Breast epithelium (tissue), 4 donors: ENCODE measurements around the gene GRIP2. TPM values are rescaled to one million over a fixed set of nuclear protein-coding genes. Genes with fewer than 3 reads are reported as not detected.
A peak's percentile ranks its signal among the peaks of the same experiment; 100 is the strongest.

Source experiments
- DNase-seq, 2 donors: peaks; one replicate each; pipeline ENCODE4 v3.0.0-alpha.2; 2019; ENCODE audit warnings: low spot score in 2 of 2
- H3K27ac ChIP-seq, 2 donors: fragments of 200-600 bp; sonication (generic) in 1 of 2; one replicate each; pipeline ENCODE4 v1.5.1; 2016 to 2019; ENCODE audit warnings: mild to moderate bottlenecking in 1 of 2
- H3K27me3 ChIP-seq, 2 donors: fragments of 200-600 bp; sonication (generic) in 1 of 2; one replicate each; pipeline versions ENCODE4 v1.5.1 to v1.6.0; 2017 to 2019; ENCODE audit warnings: control low read depth in 1 of 2, mild to moderate bottlenecking in 1 of 2
- H3K36me3 ChIP-seq: fragments of 200-600 bp; one replicate; pipeline ENCODE4 v1.5.1; 2019
- H3K4me1 ChIP-seq, 2 donors: fragments of 200-600 bp; sonication (generic); one replicate each; pipeline ENCODE4 v1.5.1; 2016 to 2019; ENCODE audit warnings: control low read depth in 1 of 2
- H3K4me3 ChIP-seq, 3 donors: fragments of 200-600 bp; sonication (generic); 1 replicate in 2 of 3; 2 replicates in 1 of 3; pipeline ENCODE4 v1.5.1; 2016 to 2019; ENCODE audit warnings: mild to moderate bottlenecking in 3 of 3, moderate library complexity in 2 of 3
- H3K9me3 ChIP-seq, 2 donors: fragments of 200-600 bp; sonication (generic) in 1 of 2; one replicate each; pipeline ENCODE4 v1.5.1; 2016 to 2019; ENCODE audit warnings: control low read depth in 1 of 2
- POLR2A ChIP-seq: fragments of 450-650 bp; IDR thresholded peaks from one replicate; pipeline ENCODE4 v1.6.1; 2016; ENCODE audit warnings: antibody characterized with exemption, mild to moderate bottlenecking, moderate library complexity
- POLR2AphosphoS5 ChIP-seq, 3 donors: sonication (generic); formaldehyde crosslinking; IDR thresholded peaks; one replicate each; pipeline ENCODE4 v1.6.1; 2017; ENCODE audit warnings: antibody characterized with exemption in 3 of 3
- intact Hi-C: fragments of 100-400 bp; cut with DNase I; formaldehyde crosslinking; loops from one replicate; pipeline ENCODE4 v1.15.1; 2023; ENCODE audit warnings: low total_unique reads
- total RNA-seq, 3 donors: library from RNA; depleted of rRNA; stranded (reverse); fragments of >200 nt; gene quantifications; one replicate each; pipeline ENCODE4 v1.1.0, GENCODE V29; 2016
- TF ChIP-seq, protein P1 (sequence below), 3 donors: fragments of 450-650 bp; IDR thresholded peaks; one replicate each; pipeline ENCODE4 v1.5.1; 2016 to 2017; ENCODE audit warnings: antibody characterized with exemption in 3 of 3, mild to moderate bottlenecking in 3 of 3, moderate library complexity in 3 of 3

Gene GRIP2
- total RNA-seq, 3 donors from 2014 or later, result 0.16 to 0.88 (median 0.33) TPM

DNA sequence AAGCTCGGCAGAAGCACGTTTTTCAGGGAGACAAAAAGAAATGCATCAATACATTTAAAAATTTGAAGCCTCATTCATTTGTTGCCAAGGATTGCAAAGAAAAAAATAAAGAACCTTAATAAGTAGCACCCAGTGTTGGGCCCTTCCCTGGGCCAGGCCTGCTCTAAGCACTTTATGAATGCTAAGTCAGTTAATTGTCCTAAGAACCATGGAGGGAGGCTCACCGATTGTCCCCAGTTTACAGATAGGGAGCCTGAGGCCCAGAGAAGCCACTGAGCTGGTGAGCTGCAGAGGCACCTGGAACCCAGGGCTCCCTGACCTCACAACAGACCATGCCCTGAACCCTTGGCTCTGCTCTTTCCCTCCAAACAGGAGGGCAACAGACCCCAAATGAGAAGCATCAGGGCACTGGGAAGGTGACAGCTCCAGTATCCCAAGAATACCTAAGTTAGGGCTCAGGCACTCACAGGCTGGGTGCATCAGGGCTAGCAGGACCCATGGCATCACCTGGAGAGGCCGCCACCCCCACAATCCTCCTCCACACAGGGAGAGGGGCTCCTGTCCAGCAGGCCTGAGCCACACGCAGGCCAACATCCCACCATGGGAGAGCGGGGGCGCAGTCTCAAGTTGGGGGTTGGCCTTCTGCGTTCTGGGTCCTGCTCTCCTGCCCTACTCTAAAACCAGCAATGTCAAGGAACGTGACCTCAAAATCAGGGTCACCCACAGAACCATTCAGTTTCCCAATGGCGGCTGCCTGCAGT is 3.9 kb downstream of the GRIP2 start:
- DNase-seq, result no peak
- TF ChIP-seq POLR2AphosphoS5 (IDR thresholded peaks at IDR 0.05), result no peak
- TF ChIP-seq POLR2A, result no peak
- TF ChIP-seq, protein P1, sequence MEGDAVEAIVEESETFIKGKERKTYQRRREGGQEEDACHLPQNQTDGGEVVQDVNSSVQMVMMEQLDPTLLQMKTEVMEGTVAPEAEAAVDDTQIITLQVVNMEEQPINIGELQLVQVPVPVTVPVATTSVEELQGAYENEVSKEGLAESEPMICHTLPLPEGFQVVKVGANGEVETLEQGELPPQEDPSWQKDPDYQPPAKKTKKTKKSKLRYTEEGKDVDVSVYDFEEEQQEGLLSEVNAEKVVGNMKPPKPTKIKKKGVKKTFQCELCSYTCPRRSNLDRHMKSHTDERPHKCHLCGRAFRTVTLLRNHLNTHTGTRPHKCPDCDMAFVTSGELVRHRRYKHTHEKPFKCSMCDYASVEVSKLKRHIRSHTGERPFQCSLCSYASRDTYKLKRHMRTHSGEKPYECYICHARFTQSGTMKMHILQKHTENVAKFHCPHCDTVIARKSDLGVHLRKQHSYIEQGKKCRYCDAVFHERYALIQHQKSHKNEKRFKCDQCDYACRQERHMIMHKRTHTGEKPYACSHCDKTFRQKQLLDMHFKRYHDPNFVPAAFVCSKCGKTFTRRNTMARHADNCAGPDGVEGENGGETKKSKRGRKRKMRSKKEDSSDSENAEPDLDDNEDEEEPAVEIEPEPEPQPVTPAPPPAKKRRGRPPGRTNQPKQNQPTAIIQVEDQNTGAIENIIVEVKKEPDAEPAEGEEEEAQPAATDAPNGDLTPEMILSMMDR (IDR thresholded peaks at IDR 0.05), result no peak
- intact Hi-C loops, result no loop called here
- H3K27me3 ChIP-seq, result peaks cover 0 to 6% of the 10 kb centered on the region in 2 donors
- no peaks in the 10 kb centered on the region for H3K9me3 ChIP-seq
- H3K4me1 ChIP-seq, result no peaks in the 10 kb centered on the region
- H3K27ac ChIP-seq, result no peak overlapping the region
- H3K36me3 ChIP-seq, result no peaks in the 10 kb centered on the region
- no peak overlapping the region for H3K4me3 ChIP-seq

DNA sequence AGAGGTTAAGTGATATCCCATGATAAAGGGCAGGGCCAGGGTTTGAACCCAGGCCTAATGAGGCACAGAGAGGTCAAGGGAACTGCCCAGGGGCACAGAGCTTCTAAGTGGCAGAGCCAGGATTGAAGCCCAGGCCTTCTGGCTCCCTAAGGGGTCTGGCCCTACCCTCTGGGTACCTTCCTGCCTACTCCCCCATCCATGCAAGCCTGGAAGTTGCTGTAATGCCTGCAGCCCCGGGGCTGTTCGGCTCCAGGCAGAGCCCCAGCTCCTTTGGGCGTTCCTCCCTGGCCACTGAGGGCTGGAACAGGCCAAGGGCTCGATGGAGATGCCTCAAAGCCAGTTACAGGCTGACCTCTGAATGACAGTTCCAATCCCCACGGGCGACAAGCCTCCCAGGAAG is 4.5 kb downstream of the GRIP2 start:
- Histone ChIP-seq H3K27me3 (peaks cover 0 to under 1% of the 10 kb centered on the region in 2 donors), H3K4me1 (no peaks in the 10 kb centered on the region), H3K4me3 (no peak overlapping the region), H3K9me3 (no peaks in the 10 kb centered on the region), H3K27ac (no peak overlapping the region), H3K36me3 (no peaks in the 10 kb centered on the region)
- TF ChIP-seq, protein P1 (IDR thresholded peaks at IDR 0.05), result no peak
- TF ChIP-seq POLR2AphosphoS5 (IDR thresholded peaks at IDR 0.05), result no peak
- TF ChIP-seq POLR2A, result no peak
- intact Hi-C loops, result no loop called here
- DNase-seq, result no peak

DNA sequence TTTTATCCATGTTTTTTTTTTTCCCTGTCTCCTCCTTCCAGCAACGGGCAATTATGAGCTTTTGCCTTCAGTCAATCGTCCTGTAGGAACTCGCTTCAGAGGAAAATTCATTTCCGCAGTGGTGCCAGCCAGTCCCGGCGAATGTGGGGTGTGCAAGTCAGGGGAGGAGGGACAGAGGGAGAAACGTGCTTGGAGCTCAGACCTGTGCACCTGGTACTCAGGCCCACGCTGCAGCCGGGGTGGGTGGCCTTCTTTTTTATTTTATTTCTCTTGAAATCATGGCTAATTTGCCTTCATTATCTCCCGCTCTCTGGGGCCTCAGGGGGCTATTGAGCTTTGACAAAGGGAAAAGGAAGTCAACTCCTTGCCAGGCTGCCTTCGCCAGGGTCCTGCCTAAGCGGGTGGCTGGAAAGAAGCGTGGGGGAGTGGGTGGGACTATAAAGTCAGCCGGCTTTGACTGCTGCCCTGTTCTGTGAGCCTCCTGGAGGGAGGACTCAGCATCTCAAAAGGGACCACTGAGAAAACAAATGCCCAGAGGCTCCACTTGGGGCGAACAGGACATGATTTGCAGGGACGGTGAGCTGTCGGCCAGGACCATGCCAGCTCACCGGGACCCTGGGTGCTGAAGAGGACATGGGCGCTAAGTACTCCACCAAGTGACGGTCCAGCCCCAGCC is 5.5 kb downstream of the GRIP2 start:
- no peaks in the 10 kb centered on the region for H3K4me1 ChIP-seq
- H3K27ac ChIP-seq, result no peak overlapping the region
- no peaks in the 10 kb centered on the region for H3K27me3 ChIP-seq
- peak overlapping the region in 1 of 3 donors; percentile 16 for H3K4me3 ChIP-seq
- H3K36me3 ChIP-seq, result no peaks in the 10 kb centered on the region
- H3K9me3 ChIP-seq, result no peaks in the 10 kb centered on the region
- no peak for TF ChIP-seq POLR2A
- no peak for TF ChIP-seq POLR2AphosphoS5 (IDR thresholded peaks at IDR 0.05)
- TF ChIP-seq, protein P1 (IDR thresholded peaks at IDR 0.05), result no peak
- no peak for DNase-seq
- intact Hi-C loops, result no loop called here

DNA sequence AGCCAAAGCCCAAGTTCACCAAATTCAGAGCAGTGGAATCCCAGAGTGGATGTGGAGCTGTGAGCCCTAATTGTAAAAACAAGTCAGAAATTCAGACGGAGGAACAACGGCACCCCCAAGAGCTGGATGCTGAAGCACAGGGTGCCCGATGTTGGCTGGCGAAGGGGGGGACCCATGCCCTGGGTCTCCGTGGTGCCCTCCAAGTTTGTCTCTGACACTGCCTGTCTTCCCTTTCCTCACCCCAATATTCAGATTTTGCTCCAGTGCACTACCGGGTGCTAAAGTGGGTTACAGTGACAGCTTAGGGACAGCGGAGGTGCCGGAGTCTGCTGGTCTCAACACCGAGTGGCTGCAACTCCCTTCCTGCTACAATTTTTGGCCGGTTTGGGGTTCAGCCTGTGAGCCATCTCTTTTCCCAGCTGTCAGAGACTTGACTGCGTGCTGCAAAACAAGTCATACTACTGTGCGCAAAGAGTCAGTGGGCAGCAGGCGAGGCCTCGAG is 6.6 kb downstream of the GRIP2 start:
- H3K9me3 ChIP-seq, result no peaks in the 10 kb centered on the region
- no peaks in the 10 kb centered on the region for H3K4me1 ChIP-seq
- H3K27me3 ChIP-seq, result no peaks in the 10 kb centered on the region
- intact Hi-C loops, result no loop called here
- H3K36me3 ChIP-seq, result no peaks in the 10 kb centered on the region
- TF ChIP-seq POLR2AphosphoS5 (IDR thresholded peaks at IDR 0.05) (no peak), POLR2A (no peak)
- TF ChIP-seq, protein P1 (IDR thresholded peaks at IDR 0.05), result no peak
- H3K4me3 ChIP-seq, result no peak overlapping the region
- H3K27ac ChIP-seq, result no peak overlapping the region
- DNase-seq, result no peak
